Ecto neural progenitor cell (in vitro differentiated cells): ENCODE results near the gene SEPTIN11.

Source experiments
- DNase-seq: peaks from one replicate; pipeline ENCODE4 v3.0.0-alpha.2; 2018; ENCODE audit warnings: low spot score

SEPTIN11 gene

GRCh38 chr4:76980261-76980660 lies 30.7 kb downstream of the SEPTIN11 start:
- DNase-seq = no peak

- no peak for DNase-seq
Observed at GRCh38 chr4:76981644-76982043, 32.1 kb downstream of the SEPTIN11 start.

- no peak for DNase-seq
Observed at GRCh38 chr4:76982638-76983584, 33.4 kb downstream of the SEPTIN11 start.

- no peak for DNase-seq
Observed at GRCh38 chr4:76984127-76984526, 34.6 kb downstream of the SEPTIN11 start.

GRCh38 chr4:76984788-76985211 lies 35.2 kb downstream of the SEPTIN11 start:
- no peak for DNase-seq

- no peak for DNase-seq
Observed at GRCh38 chr4:76987153-76987591, 37.6 kb downstream of the SEPTIN11 start.

- DNase-seq = no peak
Observed at GRCh38 chr4:76987685-76988084, 38.1 kb downstream of the SEPTIN11 start.

- DNase-seq = no peak
Observed at GRCh38 chr4:76989391-76990061, 40.0 kb downstream of the SEPTIN11 start.

- no peak for DNase-seq
Observed at GRCh38 chr4:76990288-76991080, 40.9 kb downstream of the SEPTIN11 start.

GRCh38 chr4:76991161-76991660 lies 41.7 kb downstream of the SEPTIN11 start:
- DNase-seq = no peak

- no peak for DNase-seq
Observed at GRCh38 chr4:76993787-76994641, 44.5 kb downstream of the SEPTIN11 start.

- DNase-seq = no peak
Observed at GRCh38 chr4:76995776-76996175, 46.2 kb downstream of the SEPTIN11 start.

GRCh38 chr4:76996445-76996844 lies 46.9 kb downstream of the SEPTIN11 start:
- no peak for DNase-seq

- DNase-seq = no peak
Observed at GRCh38 chr4:76997077-76997476, 47.5 kb downstream of the SEPTIN11 start.

- no peak for DNase-seq
Observed at GRCh38 chr4:76997532-76997931, 48.0 kb downstream of the SEPTIN11 start.

GRCh38 chr4:76998251-76998901 lies 48.8 kb downstream of the SEPTIN11 start:
- no peak for DNase-seq
